Fibroblast of mammary gland (primary cell): ENCODE measurements around the gene OR51F2.

Experiments used
- DNase-seq: peaks from one replicate; pipeline ENCODE4 v3.0.0-alpha.2; 2010; ENCODE audit warnings: low read depth
- H3K4me3 ChIP-seq: 2 replicates; pipeline ENCODE4 v1.5.1; 2011; ENCODE audit warnings: low read depth, mild to moderate bottlenecking, low read length, moderate library complexity; ENCODE audit not compliant: control insufficient read depth
- TF ChIP-seq, protein P1 (sequence below): conservative IDR thresholded peaks from 2 replicates; pipeline ENCODE4 v1.5.1; 2011; ENCODE audit warnings: low read depth, low read length, inconsistent platforms; ENCODE audit not compliant: control insufficient read depth, insufficient read depth

OR51F2 gene

DNA sequence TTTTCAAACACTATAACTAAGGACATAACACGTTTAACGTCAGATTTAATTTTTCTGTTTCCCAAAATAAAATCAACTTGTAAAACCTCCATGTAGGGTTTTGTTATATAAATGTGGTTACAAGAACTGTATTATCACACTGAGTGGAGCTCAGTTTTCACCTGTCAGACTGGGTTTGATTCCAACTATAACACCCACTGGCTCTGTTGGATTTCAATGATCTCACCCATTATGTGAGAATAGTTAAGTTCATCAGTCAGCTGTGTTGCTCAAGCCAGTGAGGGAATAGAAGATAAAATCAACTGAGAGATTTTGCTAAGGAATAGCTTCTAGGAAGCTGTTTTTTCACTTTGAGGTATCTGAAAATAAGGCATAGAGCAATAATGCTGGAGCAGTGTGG is 11.9 kb upstream of the OR51F2 start:
- TF ChIP-seq, protein P1, sequence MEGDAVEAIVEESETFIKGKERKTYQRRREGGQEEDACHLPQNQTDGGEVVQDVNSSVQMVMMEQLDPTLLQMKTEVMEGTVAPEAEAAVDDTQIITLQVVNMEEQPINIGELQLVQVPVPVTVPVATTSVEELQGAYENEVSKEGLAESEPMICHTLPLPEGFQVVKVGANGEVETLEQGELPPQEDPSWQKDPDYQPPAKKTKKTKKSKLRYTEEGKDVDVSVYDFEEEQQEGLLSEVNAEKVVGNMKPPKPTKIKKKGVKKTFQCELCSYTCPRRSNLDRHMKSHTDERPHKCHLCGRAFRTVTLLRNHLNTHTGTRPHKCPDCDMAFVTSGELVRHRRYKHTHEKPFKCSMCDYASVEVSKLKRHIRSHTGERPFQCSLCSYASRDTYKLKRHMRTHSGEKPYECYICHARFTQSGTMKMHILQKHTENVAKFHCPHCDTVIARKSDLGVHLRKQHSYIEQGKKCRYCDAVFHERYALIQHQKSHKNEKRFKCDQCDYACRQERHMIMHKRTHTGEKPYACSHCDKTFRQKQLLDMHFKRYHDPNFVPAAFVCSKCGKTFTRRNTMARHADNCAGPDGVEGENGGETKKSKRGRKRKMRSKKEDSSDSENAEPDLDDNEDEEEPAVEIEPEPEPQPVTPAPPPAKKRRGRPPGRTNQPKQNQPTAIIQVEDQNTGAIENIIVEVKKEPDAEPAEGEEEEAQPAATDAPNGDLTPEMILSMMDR: no peak
- H3K4me3 ChIP-seq: no peak overlapping the region
- no peak for DNase-seq

DNA sequence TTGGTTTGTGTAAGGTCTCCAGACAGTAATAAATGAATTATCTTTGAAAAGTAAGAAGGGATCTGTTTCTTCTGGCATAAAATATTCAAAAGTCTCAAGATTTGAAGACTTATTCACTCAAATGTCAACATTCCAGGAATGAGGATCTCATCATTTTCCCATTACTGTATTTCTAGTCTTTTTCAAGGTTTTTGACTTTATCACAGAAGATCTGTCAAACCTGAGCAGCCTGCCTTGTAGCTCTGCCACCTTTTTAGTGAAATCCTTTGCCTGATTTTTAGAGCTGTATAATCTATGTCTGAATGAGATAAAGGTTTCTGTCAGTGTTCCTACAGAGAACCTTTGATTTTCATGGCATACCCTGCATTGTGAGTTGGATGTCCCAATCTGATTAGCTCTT is 4.0 kb downstream of the OR51F2 start:
- H3K4me3 ChIP-seq: no peak overlapping the region
- TF ChIP-seq, protein P1: no peak
- no peak for DNase-seq

DNA sequence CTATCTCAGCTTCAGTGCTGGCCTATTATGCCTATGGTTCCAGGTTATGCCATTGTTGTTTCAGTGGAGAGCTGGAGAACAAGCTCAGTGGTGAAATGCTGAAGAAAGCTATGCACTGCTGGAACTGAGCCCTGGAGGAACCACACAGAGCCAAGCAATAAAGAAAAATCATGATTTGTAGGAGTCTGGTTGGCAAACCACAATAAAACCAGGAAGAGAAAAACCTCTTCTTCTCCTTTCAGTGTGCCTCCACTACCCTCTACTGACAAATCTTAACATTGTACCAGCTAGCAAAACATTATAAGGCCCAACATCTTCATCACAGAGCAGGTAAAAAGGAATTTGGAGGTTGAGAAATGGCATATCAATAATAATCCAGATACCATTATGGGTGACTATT is 5.3 kb downstream of the OR51F2 start:
- DNase-seq: peak; percentile 12
- TF ChIP-seq, protein P1: no peak
- no peak overlapping the region for H3K4me3 ChIP-seq

DNA sequence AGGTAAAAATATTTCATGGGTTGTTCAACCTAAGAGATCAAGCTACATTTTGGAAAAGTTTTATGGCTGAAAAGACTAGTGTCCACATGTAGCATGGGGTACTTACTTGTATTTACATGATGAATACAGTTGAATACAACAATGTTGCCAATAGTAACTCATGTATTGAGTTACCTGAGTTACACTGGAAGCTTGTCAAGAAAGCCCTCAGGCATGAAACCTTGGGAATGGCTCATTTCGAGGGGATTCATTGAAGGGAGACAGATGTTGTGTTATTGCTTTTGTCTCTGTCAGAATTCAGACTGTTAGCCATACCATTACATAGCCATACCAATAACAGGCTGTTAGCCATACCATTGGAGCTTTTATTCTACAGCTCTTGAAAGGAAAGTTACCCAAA is 9.2 kb downstream of the OR51F2 start:
- no peak overlapping the region for H3K4me3 ChIP-seq
- TF ChIP-seq, protein P1: no peak
- DNase-seq: no peak

DNA sequence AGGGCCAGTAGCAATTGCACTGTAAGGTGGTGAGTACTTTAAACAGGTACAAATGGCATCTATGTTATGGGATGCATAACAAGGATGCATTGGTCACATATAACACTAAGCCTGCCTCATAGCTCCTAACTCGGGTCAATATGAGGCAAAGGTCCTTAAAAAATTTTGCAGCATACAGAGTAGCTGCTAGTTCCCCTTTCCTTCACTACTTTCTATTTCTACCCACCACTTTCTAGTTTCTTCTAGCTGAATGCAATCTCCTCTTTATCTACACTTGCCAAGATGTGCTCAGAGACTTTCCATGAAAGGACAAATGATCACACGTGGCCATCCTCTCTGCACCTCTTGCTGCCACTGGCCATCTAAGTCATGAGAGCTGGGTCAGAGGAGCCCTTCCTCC is 9.8 kb downstream of the OR51F2 start:
- TF ChIP-seq, protein P1: no peak

DNA sequence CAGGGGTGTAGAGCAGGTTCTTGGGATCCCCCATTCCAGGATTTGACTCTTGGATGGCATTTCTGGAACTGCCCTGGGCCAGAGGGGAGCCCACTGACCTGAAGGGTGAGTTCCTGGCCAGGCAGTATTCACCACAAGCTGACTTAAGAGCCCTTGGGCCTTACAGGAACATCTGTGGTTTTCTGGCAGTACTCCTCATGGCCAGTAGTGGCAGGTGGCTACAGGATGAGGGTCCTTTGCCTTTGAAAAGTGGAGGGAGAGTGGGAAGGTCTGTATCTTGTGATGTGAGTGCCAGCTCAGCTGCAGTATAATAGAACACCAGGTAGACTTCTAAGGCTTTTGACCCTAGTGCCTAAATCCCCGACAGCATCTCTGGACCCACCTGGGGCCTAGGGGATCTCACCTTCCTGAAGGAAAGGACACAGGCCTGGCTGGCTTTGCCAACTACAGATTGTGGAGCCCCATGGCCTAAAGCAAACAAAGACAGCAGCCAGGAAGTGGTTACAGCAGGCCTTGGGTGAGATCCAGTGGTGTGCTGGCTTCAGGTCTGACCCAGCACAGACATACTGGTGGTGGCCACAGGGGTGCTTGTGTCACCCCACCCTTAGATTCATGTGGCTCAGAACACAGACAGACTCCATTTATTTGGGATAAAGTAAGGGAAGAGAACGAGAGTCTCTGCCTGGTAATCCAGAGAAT is 18.9 kb downstream of the OR51F2 start:
- TF ChIP-seq, protein P1: no peak
- no peak overlapping the region for H3K4me3 ChIP-seq
- no peak for DNase-seq

More for the DNA sequence above, 9.8 kb downstream of the OR51F2 start:
- DNase-seq: no peak
- no peak overlapping the region for H3K4me3 ChIP-seq
